Measurements from ENCODE around the gene KPTN.

GRCh38 chr19:47487551-47488515, 3.8 kb upstream of the KPTN start:
- TF ChIP-seq CTCF (conservative IDR thresholded peaks at IDR 0.05) (no peak), EZH2 (IDR thresholded peaks at IDR 0.05; ENCODE audit: low read depth) (no peak)

All from PC-9 (cell line).